ENCODE measurements around the gene PRR13. TPM values are rescaled to one million over a fixed set of nuclear protein-coding genes. Genes with fewer than 3 reads are reported as not detected.

Gene PRR13
- total and polyA plus RNA-seq, 9 of the 15 experiments (the other 6 are each of a cell fraction or from before 2014, with no cell fraction given) = 117 to 835 (median 285) TPM

- Histone ChIP-seq H3K4me1 (replicated peaks in 1 of 2; ENCODE audit: control insufficient read depth in 2 of 2, insufficient read depth in 2 of 2, low read length in 2 of 2) (peaks cover 41 to 44% of the 10 kb centered on the region in 2 experiments), H3K9me3 (replicated peaks; ENCODE audit: control insufficient read depth, insufficient read depth, low read depth, low read length) (no peaks in the 10 kb centered on the region), H2AFZ (ENCODE audit: low read depth, low read length) (peak overlapping the region; percentile 77), H4K20me1 (replicated peaks; ENCODE audit: control insufficient read depth, insufficient read depth, low read length) (no peaks in the 10 kb centered on the region), H3K4me2 (ENCODE audit: insufficient read depth, low read length) (peak overlapping the region; percentile 89), H3K27ac (ENCODE audit: extremely low read depth, low read depth, low read length) (peak overlapping the region; percentile 63), H3K9ac (ENCODE audit: insufficient read depth in 1 of 2, low read depth in 2 of 2, low read length in 2 of 2) (peak overlapping the region; percentile 65 to 98), H3K9me1 (ENCODE audit: control insufficient read depth, insufficient read depth, low read length) (no peaks in the 10 kb centered on the region), H3K79me2 (ENCODE audit: control insufficient read depth, insufficient read depth, low read length) (peaks cover 19% of the 10 kb centered on the region), H3K27me3 (ENCODE audit: control insufficient read depth in 2 of 2, insufficient read depth in 2 of 2, low read length in 2 of 2) (no peaks in the 10 kb centered on the region), H3K36me3 (ENCODE audit: control insufficient read depth, insufficient read depth, low read length) (peaks cover 19% of the 10 kb centered on the region; the same call in 2 of the 3 replicates), H3K4me3 (peak overlapping the region; percentile 36)
- intact Hi-C loops (cut with micrococcal nuclease) (loop anchor here (5.0 to 10.0 kb wide), 2 partner anchors 82 to 100 kb away; partner anchors contain the start of genes AAAS and NPFF), in situ Hi-C loops (cut with MboI) (loop anchor here (5.0 kb wide), 1 partner anchor 68 kb away; no protein-coding TSS in a partner anchor)
- DNase-seq (ENCODE audit: extremely low read depth in 1 of 4, low spot score in 3 of 4) = peak; percentile 84 to 92 (median 88)
- peak; percentile 75 for ATAC-seq
- no TSS peak for BruUV-seq (replicated peaks)
- POLR2A ChIA-PET = interaction anchor here (0.6 to 3.1 kb wide), 9 partner anchors 10 to 82 kb away, joined by 3 to 13 read pairs (median 4); partner anchors contain the start of gene PRR13
- CTCF ChIA-PET (ENCODE audit: low intra/inter-chr PET ratio) = no interaction called here
- FAIRE-seq = peak; percentile 79
- WGBS (ENCODE audit: insufficient coverage, low coverage, missing lambda C conversion rate) = 14% methylated on average over 8 of the region's 9 CpGs
- no peak for TF ChIP-seq ERF (CRISPR knock-in tag; IDR thresholded peaks at IDR 0.05)
- TF ChIP-seq NFIX (CRISPR knock-in tag; IDR thresholded peaks at IDR 0.05; ENCODE audit: low read depth) = no peak
- TF ChIP-seq MYNN (IDR thresholded peaks at IDR 0.05) = no peak
- TF ChIP-seq MYNN (CRISPR knock-in tag; IDR thresholded peaks at IDR 0.05) = no peak
- peak; percentile 59; the same call in 1 of the 2 replicates for TF ChIP-seq BMI1 (IDR thresholded peaks at IDR 0.05; ENCODE audit: low read length)
- no peak for TF ChIP-seq NBN (IDR thresholded peaks at IDR 0.05; ENCODE audit: low read depth)
- TF ChIP-seq SUPT5H (IDR thresholded peaks at IDR 0.05) = no peak
- TF ChIP-seq PURB (CRISPR knock-in tag; IDR thresholded peaks at IDR 0.05; ENCODE audit: low read depth) = no peak
- TF ChIP-seq TRIM24 (IDR thresholded peaks at IDR 0.05) = 0 out of 4 replicates have a peak, but pooled peaks of 1 of the 2 experiments have one; percentile 14
- no peak for TF ChIP-seq ZKSCAN8 (CRISPR knock-in tag; IDR thresholded peaks at IDR 0.05)
- TF ChIP-seq, protein P1, sequence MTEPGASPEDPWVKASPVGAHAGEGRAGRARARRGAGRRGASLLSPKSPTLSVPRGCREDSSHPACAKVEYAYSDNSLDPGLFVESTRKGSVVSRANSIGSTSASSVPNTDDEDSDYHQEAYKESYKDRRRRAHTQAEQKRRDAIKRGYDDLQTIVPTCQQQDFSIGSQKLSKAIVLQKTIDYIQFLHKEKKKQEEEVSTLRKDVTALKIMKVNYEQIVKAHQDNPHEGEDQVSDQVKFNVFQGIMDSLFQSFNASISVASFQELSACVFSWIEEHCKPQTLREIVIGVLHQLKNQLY (CRISPR knock-in tag; conservative IDR thresholded peaks at IDR 0.05) = no peak
- TF ChIP-seq ZNF121 (CRISPR knock-in tag; conservative IDR thresholded peaks at IDR 0.05) = no peak
- TF ChIP-seq, protein P2, sequence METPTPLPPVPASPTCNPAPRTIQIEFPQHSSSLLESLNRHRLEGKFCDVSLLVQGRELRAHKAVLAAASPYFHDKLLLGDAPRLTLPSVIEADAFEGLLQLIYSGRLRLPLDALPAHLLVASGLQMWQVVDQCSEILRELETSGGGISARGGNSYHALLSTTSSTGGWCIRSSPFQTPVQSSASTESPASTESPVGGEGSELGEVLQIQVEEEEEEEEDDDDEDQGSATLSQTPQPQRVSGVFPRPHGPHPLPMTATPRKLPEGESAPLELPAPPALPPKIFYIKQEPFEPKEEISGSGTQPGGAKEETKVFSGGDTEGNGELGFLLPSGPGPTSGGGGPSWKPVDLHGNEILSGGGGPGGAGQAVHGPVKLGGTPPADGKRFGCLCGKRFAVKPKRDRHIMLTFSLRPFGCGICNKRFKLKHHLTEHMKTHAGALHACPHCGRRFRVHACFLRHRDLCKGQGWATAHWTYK (CRISPR knock-in tag; IDR thresholded peaks at IDR 0.05) = no peak
- TF ChIP-seq EWSR1 (IDR thresholded peaks at IDR 0.05; ENCODE audit: borderline replicate concordance, low read depth, partially characterized antibody) = no peak
- TF ChIP-seq NR2C1 (IDR thresholded peaks at IDR 0.05) = no peak
- 0 out of 2 replicates have a peak, but pooled peaks have one; percentile 16 for TF ChIP-seq NR2C1 (tag; IDR thresholded peaks at IDR 0.05)
- TF ChIP-seq ZFP36 (IDR thresholded peaks at IDR 0.05; ENCODE audit: low read depth, low read length, partially characterized antibody) = peak; percentile 6
- no peak for TF ChIP-seq PCBP2 (IDR thresholded peaks at IDR 0.05; ENCODE audit: low read depth, low read length, poor library complexity, severe bottlenecking)
Observed at GRCh38 chr12:53424626-53425514, 16.7 kb upstream of the PRR13 start.

Measured in K562 (cell line).